Calu3 (cell line): ENCODE results near the gene KREMEN1. TPM values are rescaled to one million over a fixed set of nuclear protein-coding genes. Genes with fewer than 3 reads are reported as not detected.

ENCODE experiments used
- BruUV-seq: library from RNA; stranded (reverse); fragments of 400-500 nt; replicated peaks from 2 replicates; lab custom pipeline; 2021; lab: Mats Ljungman, UMichigan
- CTCF ChIA-PET: fragments of 300-600 bp; sonication (Branson Sonifier 250); formaldehyde crosslinking; loops from one replicate; lab custom pipeline; 2022; ENCODE audit warnings: antibody characterized with exemption; lab: Charles Lee
- DNase-seq: peaks from one replicate; pipeline ENCODE4 v3.0.0; 2022
- H3K27ac Mint-ChIP-seq: one replicate; pipeline ENCODE4 v1.8.0; 2022; ENCODE audit warnings: mixed read lengths; ENCODE audit not compliant: unreplicated experiment
- H3K27me3 Mint-ChIP-seq: one replicate; pipeline ENCODE4 v1.8.0; 2022; ENCODE audit warnings: mixed read lengths; ENCODE audit not compliant: unreplicated experiment
- H3K36me3 Mint-ChIP-seq: one replicate; pipeline ENCODE4 v1.8.0; 2022; ENCODE audit warnings: mild to moderate bottlenecking, moderate library complexity, mixed read lengths; ENCODE audit not compliant: insufficient read depth, unreplicated experiment
- H3K4me1 Mint-ChIP-seq: one replicate; pipeline ENCODE4 v1.8.0; 2022; ENCODE audit warnings: mild to moderate bottlenecking, low read depth, mixed read lengths; ENCODE audit not compliant: unreplicated experiment
- H3K4me3 Mint-ChIP-seq: one replicate; pipeline ENCODE4 v1.8.0; 2022; ENCODE audit warnings: mild to moderate bottlenecking, low read depth, moderate library complexity, mixed read lengths; ENCODE audit not compliant: unreplicated experiment
- H3K9me3 Mint-ChIP-seq: one replicate; pipeline ENCODE4 v1.8.0; 2022; ENCODE audit warnings: low read depth, mixed read lengths; ENCODE audit not compliant: unreplicated experiment
- CTCF ChIP-seq: fragments of 200-600 bp; IDR thresholded peaks from one replicate; pipeline ENCODE4 v1.8.0; 2022; ENCODE audit warnings: antibody characterized with exemption; ENCODE audit not compliant: unreplicated experiment
- intact Hi-C: fragments of 100-400 bp; cut with micrococcal nuclease; formaldehyde crosslinking; loops from one replicate; pipeline ENCODE4 v1.10.0; 2022; ENCODE audit not compliant: unreplicated experiment
- total RNA-seq: library from RNA; stranded (reverse); gene quantifications from 2 replicates; pipeline ENCODE4 v1.2.3, GENCODE V29; 2022

Gene KREMEN1
- total RNA-seq, 1 experiment from 2014 or later: 2.8 TPM

- no TSS peak for BruUV-seq
- no peaks in the 10 kb centered on the region for H3K9me3 Mint-ChIP-seq
- intact Hi-C loops: loop anchor here (10.0 kb wide), 1 partner anchor 84 kb away; the partner anchor contains the start of gene KREMEN1
- no peak for DNase-seq
- no peak overlapping the region for H3K4me3 Mint-ChIP-seq
- peaks cover 6% of the 10 kb centered on the region for H3K4me1 Mint-ChIP-seq
- no peak for TF ChIP-seq CTCF
- no peaks in the 10 kb centered on the region for H3K36me3 Mint-ChIP-seq
- no peak overlapping the region for H3K27ac Mint-ChIP-seq
- H3K27me3 Mint-ChIP-seq: peaks cover 23% of the 10 kb centered on the region
- CTCF ChIA-PET: no interaction called here
Observed at GRCh38 chr22:29158546-29158945, 85.7 kb downstream of the KREMEN1 start.

GRCh38 chr22:29163808-29164207 lies 91.0 kb downstream of the KREMEN1 start:
- Mint-ChIP-seq H3K27me3 (peaks cover 45% of the 10 kb centered on the region), H3K27ac (no peak overlapping the region), H3K9me3 (no peaks in the 10 kb centered on the region), H3K4me1 (no peaks in the 10 kb centered on the region), H3K36me3 (no peaks in the 10 kb centered on the region), H3K4me3 (no peak overlapping the region)
- TF ChIP-seq CTCF: no peak
- CTCF ChIA-PET: no interaction called here
- intact Hi-C loops: no loop called here
- DNase-seq: no peak
- BruUV-seq: no TSS peak

DNA sequence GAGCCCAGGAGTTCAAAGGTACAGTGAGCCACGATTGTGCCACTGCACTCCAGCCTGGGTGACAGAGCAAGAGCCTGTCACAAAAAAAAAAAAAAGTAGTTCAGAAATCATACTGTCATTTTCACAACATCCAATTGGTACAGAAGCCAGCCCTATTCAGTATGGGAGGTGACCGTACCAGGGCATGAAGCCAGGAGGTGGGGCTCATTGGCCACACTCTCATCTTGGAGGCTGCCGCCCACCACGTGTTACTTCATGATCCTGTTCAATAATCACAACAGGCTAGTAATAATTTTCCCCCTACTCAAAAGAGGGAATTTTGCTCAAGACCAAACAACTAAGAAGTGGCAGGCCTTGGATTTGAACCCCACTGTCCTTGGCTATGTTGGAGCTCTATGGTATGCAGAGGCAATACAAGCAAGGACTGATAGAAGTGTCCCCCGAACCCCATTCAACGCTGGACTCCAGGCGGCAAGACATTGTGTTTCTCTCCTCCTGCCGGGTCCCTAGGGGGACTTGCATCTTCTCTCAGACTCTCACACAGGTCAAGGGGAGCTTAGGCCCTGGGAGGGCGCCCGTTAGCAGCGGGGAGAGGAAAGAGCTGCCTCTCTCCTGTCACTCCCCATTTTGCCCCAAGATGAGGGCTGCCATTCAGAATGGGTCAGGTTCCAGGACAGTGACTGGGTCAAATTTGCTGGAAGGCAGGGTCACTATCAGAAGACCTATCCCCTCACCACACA lies 92.7 kb downstream of the KREMEN1 start:
- no peak overlapping the region for H3K27ac Mint-ChIP-seq
- no peak overlapping the region for H3K4me3 Mint-ChIP-seq
- TF ChIP-seq CTCF: no peak
- H3K9me3 Mint-ChIP-seq: no peaks in the 10 kb centered on the region
- DNase-seq: no peak
- intact Hi-C loops: no loop called here
- no TSS peak for BruUV-seq
- peaks cover 50% of the 10 kb centered on the region for H3K27me3 Mint-ChIP-seq
- H3K36me3 Mint-ChIP-seq: no peaks in the 10 kb centered on the region
- CTCF ChIA-PET: interaction anchor here (0.7 kb wide), 1 partner anchor 1737 kb away, joined by 4 read pairs; no protein-coding TSS in a partner anchor
- no peaks in the 10 kb centered on the region for H3K4me1 Mint-ChIP-seq

DNA sequence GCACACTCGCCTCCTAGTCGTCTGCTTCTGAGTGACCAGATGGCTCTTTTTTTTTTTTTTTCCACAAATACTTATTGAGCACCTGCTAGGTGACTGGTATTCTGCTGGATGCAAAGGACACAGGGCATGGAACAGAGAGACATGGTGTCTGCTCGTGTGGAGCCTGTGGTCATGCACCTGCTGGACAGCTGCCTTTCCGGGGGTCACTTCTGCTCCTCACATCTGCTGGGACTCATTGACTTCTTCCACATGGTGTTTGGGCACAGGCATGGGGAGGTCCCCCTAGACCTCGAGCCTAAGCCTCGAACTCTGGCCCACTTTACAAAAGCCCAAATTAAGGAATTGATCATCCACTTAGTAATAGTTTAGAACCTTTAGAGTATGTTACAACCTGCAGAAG lies 93.3 kb downstream of the KREMEN1 start:
- Mint-ChIP-seq H3K9me3 (no peaks in the 10 kb centered on the region), H3K36me3 (no peaks in the 10 kb centered on the region), H3K27ac (no peak overlapping the region), H3K27me3 (peaks cover 50% of the 10 kb centered on the region), H3K4me1 (no peaks in the 10 kb centered on the region), H3K4me3 (no peak overlapping the region)
- no TSS peak for BruUV-seq
- no peak for DNase-seq
- no peak for TF ChIP-seq CTCF
- intact Hi-C loops: no loop called here
- CTCF ChIA-PET: interaction anchor here (0.7 kb wide), 1 partner anchor 49 kb away, joined by 4 read pairs; no protein-coding TSS in a partner anchor
